WTC11 (cell line): ENCODE data around the gene RBM10.

Experiments used
- CTCF ChIP-seq: fragments of 200-600 bp; IDR thresholded peaks from 2 replicates; pipeline ENCODE4 v1.8.0; 2022; ENCODE audit warnings: antibody characterized with exemption
- E2F5 ChIP-seq: sonication (generic); formaldehyde crosslinking; IDR thresholded peaks from 2 replicates; pipeline ENCODE4 v1.8.1; 2022; ENCODE audit warnings: mild to moderate bottlenecking, moderate library complexity, missing genetic modification reagents
- FOXJ3 ChIP-seq: sonication (generic); formaldehyde crosslinking; IDR thresholded peaks from 2 replicates; pipeline ENCODE4 v1.9.0; 2021; ENCODE audit warnings: missing genetic modification reagents, mild to moderate bottlenecking, borderline replicate concordance
- HMGA2 ChIP-seq: fragments of 250-450 bp; sonication (Bioruptor Pico); IDR thresholded peaks from 2 replicates; pipeline ENCODE4 v1.4.0; 2021; ENCODE audit warnings: mild to moderate bottlenecking, moderate library complexity
- TCF7 ChIP-seq: sonication (generic); formaldehyde crosslinking; IDR thresholded peaks from 2 replicates; pipeline ENCODE4 v1.8.0; 2022; ENCODE audit warnings: mild to moderate bottlenecking, low read depth, missing genetic modification reagents, moderate library complexity
- ZNF138 ChIP-seq: sonication (generic); formaldehyde crosslinking; conservative IDR thresholded peaks from 2 replicates; pipeline ENCODE4 v1.8.1; 2022; ENCODE audit warnings: mild to moderate bottlenecking, moderate library complexity, missing genetic modification reagents
- ZNF232 ChIP-seq: sonication (generic); formaldehyde crosslinking; IDR thresholded peaks from 2 replicates; pipeline ENCODE4 v1.8.0; 2022; ENCODE audit warnings: mild to moderate bottlenecking, missing genetic modification reagents
- TF ChIP-seq, protein P1 (sequence below): sonication (generic); formaldehyde crosslinking; IDR thresholded peaks from 2 replicates; pipeline ENCODE4 v1.8.0; 2022; ENCODE audit warnings: mild to moderate bottlenecking, missing genetic modification reagents
- TF ChIP-seq, protein P2 (sequence below): sonication (generic); formaldehyde crosslinking; IDR thresholded peaks from 2 replicates; pipeline ENCODE4 v1.8.1; 2022; ENCODE audit warnings: low read depth, missing genetic modification reagents, borderline replicate concordance

- TF ChIP-seq FOXJ3 (CRISPR knock-in tag) (no peak), CTCF (no peak), ZNF138 (CRISPR knock-in tag) (no peak), TCF7 (CRISPR knock-in tag) (no peak), HMGA2 (CRISPR knock-in tag) (no peak), E2F5 (CRISPR knock-in tag) (no peak), ZNF232 (CRISPR knock-in tag) (no peak)
- TF ChIP-seq, protein P1, sequence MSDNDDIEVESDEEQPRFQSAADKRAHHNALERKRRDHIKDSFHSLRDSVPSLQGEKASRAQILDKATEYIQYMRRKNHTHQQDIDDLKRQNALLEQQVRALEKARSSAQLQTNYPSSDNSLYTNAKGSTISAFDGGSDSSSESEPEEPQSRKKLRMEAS (CRISPR knock-in tag): no peak
- TF ChIP-seq, protein P2, sequence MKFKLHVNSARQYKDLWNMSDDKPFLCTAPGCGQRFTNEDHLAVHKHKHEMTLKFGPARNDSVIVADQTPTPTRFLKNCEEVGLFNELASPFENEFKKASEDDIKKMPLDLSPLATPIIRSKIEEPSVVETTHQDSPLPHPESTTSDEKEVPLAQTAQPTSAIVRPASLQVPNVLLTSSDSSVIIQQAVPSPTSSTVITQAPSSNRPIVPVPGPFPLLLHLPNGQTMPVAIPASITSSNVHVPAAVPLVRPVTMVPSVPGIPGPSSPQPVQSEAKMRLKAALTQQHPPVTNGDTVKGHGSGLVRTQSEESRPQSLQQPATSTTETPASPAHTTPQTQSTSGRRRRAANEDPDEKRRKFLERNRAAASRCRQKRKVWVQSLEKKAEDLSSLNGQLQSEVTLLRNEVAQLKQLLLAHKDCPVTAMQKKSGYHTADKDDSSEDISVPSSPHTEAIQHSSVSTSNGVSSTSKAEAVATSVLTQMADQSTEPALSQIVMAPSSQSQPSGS (CRISPR knock-in tag): no peak
Observed at GRCh38 chrX:47181301-47181700, 36.3 kb downstream of the RBM10 start.
